CD14-positive monocyte (primary cell): ENCODE data around the gene KIF13A. TPM values are rescaled to one million over a fixed set of nuclear protein-coding genes. Genes with fewer than 3 reads are reported as not detected.

Source experiments
- DNase-seq, 3 donors: peaks; one replicate each; pipeline ENCODE4 v3.0.0-alpha.2; 2011 to 2022
- H2AFZ ChIP-seq: 2 replicates; pipeline ENCODE4 v1.6.0; 2012; ENCODE audit warnings: mild to moderate bottlenecking, low read depth, low read length, inconsistent platforms; ENCODE audit not compliant: insufficient read depth, poor library complexity, severe bottlenecking
- H3K27ac ChIP-seq, 2 donors: 1 replicate in 1 of 2; 2 replicates in 1 of 2; pipeline ENCODE4 v1.5.1; 2012 to 2013; ENCODE audit warnings: low read length in 2 of 2, control low read depth in 1 of 2, inconsistent platforms in 1 of 2, low read depth in 1 of 2, mild to moderate bottlenecking in 1 of 2
- H3K27me3 ChIP-seq, 2 donors: one replicate each; pipeline versions ENCODE4 v1.6.0 to v1.6.1; 2011 to 2013; ENCODE audit warnings: low read length in 2 of 2; ENCODE audit not compliant: control insufficient read depth in 2 of 2, insufficient read depth in 2 of 2
- H3K36me3 ChIP-seq, 2 donors: replicated peaks in 1 of 2; 1 replicate in 1 of 2; 2 replicates in 1 of 2; pipeline versions ENCODE4 v1.5.1 to v1.6.1; 2012 to 2013; ENCODE audit warnings: low read length in 2 of 2, control low read depth in 1 of 2, inconsistent platforms in 1 of 2, mild to moderate bottlenecking in 1 of 2; ENCODE audit not compliant: insufficient read depth in 2 of 2, control insufficient read depth in 1 of 2
- H3K4me1 ChIP-seq, 2 donors: 1 replicate in 1 of 2; 2 replicates in 1 of 2; pipeline versions ENCODE4 v1.5.1 to v1.6.1; 2012 to 2013; ENCODE audit warnings: low read length in 2 of 2, control low read depth in 1 of 2, inconsistent platforms in 1 of 2, mild to moderate bottlenecking in 1 of 2, moderate library complexity in 1 of 2; ENCODE audit not compliant: insufficient read depth in 2 of 2, control insufficient read depth in 1 of 2
- H3K4me2 ChIP-seq: replicated peaks from 2 replicates; pipeline ENCODE3; 2012; ENCODE audit warnings: low read length, moderate library complexity, mild to moderate bottlenecking; ENCODE audit not compliant: poor library complexity, severe bottlenecking; ENCODE audit errors: extremely low read depth
- H3K4me3 ChIP-seq, 3 experiments: fragments of 200-600 bp in 1 of 3; sonication (generic) in 1 of 3; replicated peaks in 1 of 3; 1 replicate in 2 of 3; 2 replicates in 1 of 3; pipeline ENCODE4 v1.5.1; 2011 to 2013; ENCODE audit warnings: low read length in 3 of 3, mild to moderate bottlenecking in 3 of 3, control low read depth in 2 of 3, low read depth in 2 of 3, inconsistent platforms in 1 of 3, moderate library complexity in 1 of 3
- H3K79me2 ChIP-seq: 2 replicates; pipeline ENCODE4 v1.6.0; 2012; ENCODE audit warnings: mild to moderate bottlenecking, control low read depth, inconsistent platforms, low read length, moderate library complexity; ENCODE audit not compliant: insufficient read depth
- H3K9ac ChIP-seq: 2 replicates; pipeline ENCODE4 v1.6.0; 2017; ENCODE audit warnings: low read length, mild to moderate bottlenecking; ENCODE audit not compliant: insufficient read depth, poor library complexity, severe bottlenecking
- H3K9me3 ChIP-seq, 2 donors: replicated peaks in 1 of 2; 1 replicate in 1 of 2; 2 replicates in 1 of 2; pipeline versions ENCODE4 v1.5.1 to v1.6.1; 2012 to 2013; ENCODE audit warnings: low read length in 2 of 2, control low read depth in 1 of 2; ENCODE audit not compliant: control insufficient read depth in 1 of 2, insufficient read depth in 1 of 2
- H4K20me1 ChIP-seq: 2 replicates; pipeline ENCODE4 v1.6.0; 2012; ENCODE audit warnings: mild to moderate bottlenecking, low read length, control low read depth, moderate library complexity; ENCODE audit not compliant: insufficient read depth
- H3K27ac Mint-ChIP-seq, 7 donors: one replicate each; pipeline ENCODE4 v1.8.0; 2020; ENCODE audit warnings: mild to moderate bottlenecking in 7 of 7, mixed read lengths in 7 of 7, moderate library complexity in 6 of 7, inconsistent platforms in 2 of 7
- H3K27me3 Mint-ChIP-seq, 3 donors: one replicate each; pipeline ENCODE4 v1.8.0; 2021 to 2022; ENCODE audit warnings: low read depth in 3 of 3, mild to moderate bottlenecking in 3 of 3, mixed read lengths in 3 of 3, moderate library complexity in 3 of 3, inconsistent platforms in 1 of 3
- H3K36me3 Mint-ChIP-seq, 2 donors: one replicate each; pipeline ENCODE4 v1.8.0; 2020; ENCODE audit warnings: mixed read lengths in 2 of 2, inconsistent platforms in 1 of 2, mild to moderate bottlenecking in 1 of 2
- H3K4me1 Mint-ChIP-seq: one replicate; pipeline ENCODE4 v1.8.0; 2020; ENCODE audit warnings: mild to moderate bottlenecking, mixed read lengths
- H3K4me3 Mint-ChIP-seq, 2 donors: one replicate each; pipeline ENCODE4 v1.8.0; 2020; ENCODE audit warnings: mild to moderate bottlenecking in 2 of 2, mixed read lengths in 2 of 2, moderate library complexity in 1 of 2
- H3K9me3 Mint-ChIP-seq, 7 donors: one replicate each; pipeline ENCODE4 v1.8.0; 2020 to 2022; ENCODE audit warnings: mixed read lengths in 7 of 7, mild to moderate bottlenecking in 6 of 7, moderate library complexity in 6 of 7, inconsistent platforms in 2 of 7
- WGBS: methylation state at CpG from one replicate; pipeline ENCODE4 v1.1.5; 2013; ENCODE audit warnings: missing lambda C conversion rate; ENCODE audit not compliant: insufficient coverage; 5-methylcytosine and 5-hydroxymethylcytosine counted together
- intact Hi-C, 2 donors: fragments of 100-400 bp; cut with micrococcal nuclease; formaldehyde crosslinking; loops; one replicate each; pipeline versions ENCODE4 v1.15.0 to v1.15.1; 2023
- polyA plus RNA-seq, 3 donors: library from polyadenylated mRNA; depleted of rRNA in 1 of 3; unstranded in 2 of 3; stranded (reverse) in 1 of 3; fragments of 300-500 nt in 2 of 3; fragments of >200 nt in 1 of 3; fragmentation: Illumina TruSeq in 2 of 3; gene quantifications; 1 replicate in 2 of 3; 2 replicates in 1 of 3; pipeline ENCODE4 v1.2.3, GENCODE V29; 2012 to 2021
- TF ChIP-seq, protein P1 (sequence below): fragments of 200-600 bp; IDR thresholded peaks from one replicate; pipeline ENCODE4 v1.8.0; 2022; ENCODE audit warnings: antibody characterized with exemption, mild to moderate bottlenecking

Gene KIF13A
- polyA plus RNA-seq, 3 donors = 2.9 to 28.4 (median 6.0) TPM

DNA sequence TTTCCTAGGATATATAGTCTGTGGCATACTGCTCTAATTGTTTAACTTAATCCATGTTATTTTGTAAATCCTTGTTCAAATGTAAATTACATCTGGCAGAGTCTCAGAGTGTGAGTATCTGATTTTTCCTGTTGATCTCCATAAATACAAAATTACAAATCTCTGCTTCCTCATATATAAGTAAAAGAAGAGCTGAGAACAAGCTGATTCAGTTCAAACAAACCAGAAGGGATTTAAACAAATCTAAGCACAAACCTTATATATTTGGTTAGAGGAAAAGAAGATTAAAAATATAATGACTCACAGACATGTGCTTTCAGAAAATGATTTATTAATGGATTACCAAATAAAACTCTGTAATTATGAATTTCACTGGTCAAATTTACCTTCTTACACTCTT, 37.3 kb downstream of the KIF13A start:
- Histone ChIP-seq H3K36me3 (peaks cover 3 to 8% of the 10 kb centered on the region in 2 donors), H3K27me3 (no peaks in the 10 kb centered on the region), H3K27ac (no peak overlapping the region), H3K79me2 (peaks cover 63% of the 10 kb centered on the region), H2AFZ (no peak overlapping the region), H3K9me3 (no peaks in the 10 kb centered on the region), H3K4me1 (no peaks in the 10 kb centered on the region), H3K4me2 (no peak overlapping the region), H3K4me3 (no peak overlapping the region), H3K9ac (no peak overlapping the region), H4K20me1 (peaks cover 78% of the 10 kb centered on the region)
- Mint-ChIP-seq H3K9me3 (peaks cover 0 to 5% (median 0%) of the 10 kb centered on the region in 7 donors), H3K4me1 (no peaks in the 10 kb centered on the region), H3K27ac (peak overlapping the region in 2 of 7 donors; percentile 7 to 35), H3K27me3 (peaks cover 0 to 1% (median 0%) of the 10 kb centered on the region in 3 donors), H3K4me3 (no peak overlapping the region), H3K36me3 (peaks cover 16 to 24% of the 10 kb centered on the region in 2 donors)
- no peak for DNase-seq
- intact Hi-C loops = no loop called here
- TF ChIP-seq, protein P1, sequence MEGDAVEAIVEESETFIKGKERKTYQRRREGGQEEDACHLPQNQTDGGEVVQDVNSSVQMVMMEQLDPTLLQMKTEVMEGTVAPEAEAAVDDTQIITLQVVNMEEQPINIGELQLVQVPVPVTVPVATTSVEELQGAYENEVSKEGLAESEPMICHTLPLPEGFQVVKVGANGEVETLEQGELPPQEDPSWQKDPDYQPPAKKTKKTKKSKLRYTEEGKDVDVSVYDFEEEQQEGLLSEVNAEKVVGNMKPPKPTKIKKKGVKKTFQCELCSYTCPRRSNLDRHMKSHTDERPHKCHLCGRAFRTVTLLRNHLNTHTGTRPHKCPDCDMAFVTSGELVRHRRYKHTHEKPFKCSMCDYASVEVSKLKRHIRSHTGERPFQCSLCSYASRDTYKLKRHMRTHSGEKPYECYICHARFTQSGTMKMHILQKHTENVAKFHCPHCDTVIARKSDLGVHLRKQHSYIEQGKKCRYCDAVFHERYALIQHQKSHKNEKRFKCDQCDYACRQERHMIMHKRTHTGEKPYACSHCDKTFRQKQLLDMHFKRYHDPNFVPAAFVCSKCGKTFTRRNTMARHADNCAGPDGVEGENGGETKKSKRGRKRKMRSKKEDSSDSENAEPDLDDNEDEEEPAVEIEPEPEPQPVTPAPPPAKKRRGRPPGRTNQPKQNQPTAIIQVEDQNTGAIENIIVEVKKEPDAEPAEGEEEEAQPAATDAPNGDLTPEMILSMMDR = no peak

DNA sequence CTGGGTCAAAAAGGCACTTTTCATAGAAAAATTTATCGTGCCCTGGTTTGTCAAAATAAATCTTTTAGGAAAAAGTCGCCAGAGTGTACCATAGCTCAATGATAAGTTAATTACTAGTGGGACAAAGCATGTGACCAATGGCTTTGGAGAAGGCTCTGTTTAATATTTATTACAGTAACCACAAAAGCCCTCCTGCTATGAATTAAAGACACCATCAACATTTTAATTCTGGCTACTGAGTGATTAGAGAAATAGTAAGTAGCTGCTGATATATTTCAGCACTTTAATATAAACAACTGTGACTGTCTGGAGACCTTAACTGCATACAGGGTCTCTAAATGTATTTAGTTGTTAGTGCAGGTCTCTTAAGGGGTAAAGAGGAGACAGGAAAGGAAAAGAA, 38.3 kb downstream of the KIF13A start:
- no peak overlapping the region for H3K9ac ChIP-seq
- no peak overlapping the region for H2AFZ ChIP-seq
- H3K4me1 ChIP-seq = no peaks in the 10 kb centered on the region
- no peak overlapping the region for H3K4me3 ChIP-seq
- H3K27ac ChIP-seq = no peak overlapping the region
- H3K4me1 Mint-ChIP-seq = peaks cover 1% of the 10 kb centered on the region
- peaks cover 62% of the 10 kb centered on the region for H3K79me2 ChIP-seq
- no peaks in the 10 kb centered on the region for H3K27me3 ChIP-seq
- peaks cover 0 to 5% (median 0%) of the 10 kb centered on the region in 7 donors for H3K9me3 Mint-ChIP-seq
- no peaks in the 10 kb centered on the region for H3K9me3 ChIP-seq
- H4K20me1 ChIP-seq = peaks cover 76% of the 10 kb centered on the region
- H3K4me2 ChIP-seq = no peak overlapping the region
- no peak overlapping the region for H3K4me3 Mint-ChIP-seq
- H3K27me3 Mint-ChIP-seq = peaks cover 0 to 1% (median 0%) of the 10 kb centered on the region in 3 donors
- no peak overlapping the region for H3K27ac Mint-ChIP-seq
- no peak for DNase-seq
- peaks cover 18 to 24% of the 10 kb centered on the region in 2 donors for H3K36me3 Mint-ChIP-seq
- peaks cover 3 to 8% of the 10 kb centered on the region in 2 donors for H3K36me3 ChIP-seq
- intact Hi-C loops = no loop called here
- TF ChIP-seq, protein P1 = no peak
- no CpG with 5 or more reads among the region's 2 CpGs for WGBS
